Smooth muscle cell (in vitro differentiated cells): ENCODE data around the gene PI4KB. TPM values are rescaled to one million over a fixed set of nuclear protein-coding genes. Genes with fewer than 3 reads are reported as not detected.
A peak's percentile ranks its signal among the peaks of the same experiment; 100 is the strongest.

Experiments
- DNase-seq: peaks from one replicate; lab custom pipeline; 2025; ENCODE audit not compliant: unreplicated experiment; lab: John Stamatoyannopoulos, UW
- H2AFZ ChIP-seq: fragments of 200-600 bp; sonication (generic); 2 replicates; pipeline ENCODE4 v1.6.0; 2016; ENCODE audit warnings: antibody characterized with exemption, low read depth, mild to moderate bottlenecking
- H3F3A ChIP-seq: fragments of 200-600 bp; sonication (generic); 2 replicates; pipeline ENCODE4 v1.6.0; 2017; ENCODE audit warnings: antibody characterized with exemption, low read depth
- H3K27ac ChIP-seq: fragments of 200-600 bp; sonication (generic); 2 replicates; pipeline ENCODE4 v1.5.1; 2016; ENCODE audit warnings: low read depth, mild to moderate bottlenecking
- H3K27me3 ChIP-seq: fragments of 200-600 bp; sonication (generic); 2 replicates; pipeline ENCODE4 v1.6.1; 2016; ENCODE audit warnings: low read depth, mild to moderate bottlenecking
- H3K36me3 ChIP-seq: fragments of 200-600 bp; sonication (generic); 2 replicates; pipeline ENCODE4 v1.5.1; 2016; ENCODE audit warnings: low read depth
- H3K4me1 ChIP-seq: fragments of 200-600 bp; sonication (generic); 2 replicates; pipeline ENCODE4 v1.5.1; 2016; ENCODE audit warnings: low read depth
- H3K4me2 ChIP-seq: fragments of 200-600 bp; sonication (generic); 2 replicates; pipeline ENCODE4 v1.6.0; 2016; ENCODE audit warnings: mild to moderate bottlenecking
- H3K4me3 ChIP-seq: fragments of 200-600 bp; sonication (generic); 2 replicates; pipeline ENCODE4 v1.5.1; 2016; ENCODE audit warnings: mild to moderate bottlenecking
- H3K79me2 ChIP-seq: fragments of 200-600 bp; sonication (generic); 2 replicates; pipeline ENCODE4 v1.6.0; 2016; ENCODE audit warnings: low read depth, mild to moderate bottlenecking
- H3K9ac ChIP-seq: fragments of 200-600 bp; sonication (generic); 2 replicates; pipeline ENCODE4 v1.6.0; 2016; ENCODE audit warnings: low read depth
- H3K9me3 ChIP-seq: fragments of 200-600 bp; sonication (generic); replicated peaks from 2 replicates; pipeline ENCODE4 v1.5.1; 2016; ENCODE audit warnings: low read depth
- H4K20me1 ChIP-seq: fragments of 200-600 bp; sonication (generic); 2 replicates; pipeline ENCODE4 v1.6.0; 2016; ENCODE audit warnings: low read depth
- WGBS: methylation state at CpG from one replicate; pipeline ENCODE4 v1.1.7; 2016; ENCODE audit warnings: low lambda C conversion rate; 5-methylcytosine and 5-hydroxymethylcytosine counted together
- polyA plus RNA-seq: library from polyadenylated mRNA; unstranded; fragments of >200 nt; fragmentation: Nextera tagmentation; extraction: Ambion mirVana; gene quantifications from 2 replicates; pipeline ENCODE4 v1.2.1, GENCODE V29; 2016
- total RNA-seq: library from RNA; depleted of rRNA; stranded (reverse); fragments of >200 nt; gene quantifications from 2 replicates; pipeline ENCODE4 v1.2.3, GENCODE V29; 2014
- TF ChIP-seq, protein P1 (sequence below): fragments of 200-600 bp; sonication (generic); IDR thresholded peaks from 2 replicates; pipeline ENCODE4 v1.5.1; 2017; ENCODE audit warnings: borderline replicate concordance, mild to moderate bottlenecking, antibody characterized with exemption; ENCODE audit not compliant: insufficient read depth, poor library complexity, severe bottlenecking

PI4KB gene
- total and polyA plus RNA-seq, 2 experiments from 2014 or later = 32.2 to 46.7 TPM

DNA sequence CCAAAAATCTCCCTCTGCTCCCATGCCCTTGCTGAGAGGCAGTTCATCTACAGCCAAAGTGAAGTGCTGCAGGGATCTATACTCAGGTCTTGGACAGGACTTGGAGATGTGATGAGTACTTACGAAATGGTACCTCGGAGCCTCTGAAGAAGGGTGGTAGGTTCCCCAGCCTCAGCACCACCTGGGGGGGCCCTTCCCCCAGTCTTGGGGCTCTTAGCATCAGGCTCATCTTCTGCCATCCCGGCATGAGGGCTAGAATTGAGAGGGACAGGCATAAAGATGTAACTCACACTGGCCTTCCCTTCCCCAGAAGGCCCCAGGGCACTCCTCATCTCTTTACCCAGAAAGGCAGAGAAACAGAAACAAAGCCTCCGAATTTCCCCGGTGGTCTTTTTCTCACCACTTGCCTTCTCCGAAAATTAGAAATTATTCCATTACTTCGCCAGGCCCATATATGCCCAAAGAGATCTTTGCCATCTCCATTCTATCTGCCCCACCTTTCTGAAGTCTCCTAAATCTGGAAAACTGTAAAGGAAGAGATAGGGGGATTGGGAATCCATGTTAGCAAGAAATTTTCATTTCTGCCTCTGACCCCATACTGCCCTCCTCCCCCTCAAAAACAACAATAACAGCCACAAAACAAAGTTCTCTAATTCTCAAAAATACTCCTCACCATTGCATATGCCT, 19.0 kb upstream of the PI4KB start:
- Histone ChIP-seq H3K9ac (peak overlapping the region; percentile 96), H3K4me1 (peaks cover 13% of the 10 kb centered on the region), H2AFZ (peak overlapping the region; percentile 88), H3K9me3 (no peaks in the 10 kb centered on the region), H3F3A (peaks cover 9% of the 10 kb centered on the region), H3K27ac (peak overlapping the region; percentile 97), H3K4me2 (peak overlapping the region; percentile 89), H3K79me2 (no peaks in the 10 kb centered on the region), H3K36me3 (no peaks in the 10 kb centered on the region), H4K20me1 (no peaks in the 10 kb centered on the region), H3K4me3 (peak overlapping the region; percentile 82), H3K27me3 (no peaks in the 10 kb centered on the region)
- 67% methylated on average over 7 of the region's 7 CpGs for WGBS
- TF ChIP-seq, protein P1, sequence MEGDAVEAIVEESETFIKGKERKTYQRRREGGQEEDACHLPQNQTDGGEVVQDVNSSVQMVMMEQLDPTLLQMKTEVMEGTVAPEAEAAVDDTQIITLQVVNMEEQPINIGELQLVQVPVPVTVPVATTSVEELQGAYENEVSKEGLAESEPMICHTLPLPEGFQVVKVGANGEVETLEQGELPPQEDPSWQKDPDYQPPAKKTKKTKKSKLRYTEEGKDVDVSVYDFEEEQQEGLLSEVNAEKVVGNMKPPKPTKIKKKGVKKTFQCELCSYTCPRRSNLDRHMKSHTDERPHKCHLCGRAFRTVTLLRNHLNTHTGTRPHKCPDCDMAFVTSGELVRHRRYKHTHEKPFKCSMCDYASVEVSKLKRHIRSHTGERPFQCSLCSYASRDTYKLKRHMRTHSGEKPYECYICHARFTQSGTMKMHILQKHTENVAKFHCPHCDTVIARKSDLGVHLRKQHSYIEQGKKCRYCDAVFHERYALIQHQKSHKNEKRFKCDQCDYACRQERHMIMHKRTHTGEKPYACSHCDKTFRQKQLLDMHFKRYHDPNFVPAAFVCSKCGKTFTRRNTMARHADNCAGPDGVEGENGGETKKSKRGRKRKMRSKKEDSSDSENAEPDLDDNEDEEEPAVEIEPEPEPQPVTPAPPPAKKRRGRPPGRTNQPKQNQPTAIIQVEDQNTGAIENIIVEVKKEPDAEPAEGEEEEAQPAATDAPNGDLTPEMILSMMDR = no peak
- no peak for DNase-seq

DNA sequence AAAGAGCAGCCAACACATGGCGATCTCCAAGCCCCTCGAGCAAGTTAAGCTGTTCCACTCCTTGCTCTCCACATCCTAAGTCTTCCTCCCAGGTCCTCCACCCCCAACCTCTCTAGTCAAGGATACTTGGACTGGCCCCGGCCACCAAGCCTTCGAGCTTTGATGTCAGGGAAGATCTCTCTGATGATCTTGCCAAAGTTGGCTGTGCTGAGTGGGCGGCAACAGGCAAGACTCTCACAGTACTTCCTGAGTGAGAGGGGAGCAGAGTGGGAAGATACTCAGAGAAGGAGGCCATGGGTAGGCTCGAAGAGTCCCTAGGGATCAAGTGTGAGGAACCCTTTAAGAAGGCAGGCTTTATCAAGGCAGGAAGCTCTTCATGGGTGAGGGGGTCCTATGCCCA, 17.1 kb upstream of the PI4KB start:
- Histone ChIP-seq H3K27ac (no peak overlapping the region), H4K20me1 (no peaks in the 10 kb centered on the region), H3K4me2 (no peak overlapping the region), H3K9me3 (no peaks in the 10 kb centered on the region), H3K36me3 (no peaks in the 10 kb centered on the region), H3K27me3 (no peaks in the 10 kb centered on the region), H3K4me1 (peaks cover 13% of the 10 kb centered on the region), H3K9ac (no peak overlapping the region), H3F3A (peaks cover 12% of the 10 kb centered on the region), H3K4me3 (no peak overlapping the region), H3K79me2 (no peaks in the 10 kb centered on the region), H2AFZ (no peak overlapping the region)
- TF ChIP-seq, protein P1 = no peak
- DNase-seq = no peak
- WGBS = 93% methylated on average over 6 of the region's 6 CpGs

DNA sequence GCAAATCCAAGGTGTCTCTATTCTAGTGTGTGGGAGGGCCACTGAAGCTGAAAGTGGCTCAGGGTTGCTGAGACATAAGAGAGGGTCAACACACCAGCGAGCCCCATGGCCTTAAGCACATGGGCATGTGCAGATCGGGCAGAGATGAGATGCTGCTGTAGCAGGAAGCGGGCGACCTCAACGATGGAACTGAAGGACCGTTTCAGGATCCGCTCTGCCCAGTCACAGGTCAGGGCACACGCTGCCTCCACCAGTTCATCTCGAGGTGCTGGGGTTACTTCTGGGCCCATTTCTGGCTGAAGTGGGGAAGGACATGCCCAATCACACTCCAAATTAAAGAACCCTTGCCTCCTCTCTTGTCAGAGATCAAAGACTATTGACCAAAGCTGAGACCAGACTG, 16.4 kb upstream of the PI4KB start:
- Histone ChIP-seq H3K79me2 (no peaks in the 10 kb centered on the region), H3K4me1 (peaks cover 13% of the 10 kb centered on the region), H4K20me1 (no peaks in the 10 kb centered on the region), H3K9me3 (no peaks in the 10 kb centered on the region), H3F3A (peaks cover 12% of the 10 kb centered on the region), H3K27ac (no peak overlapping the region), H3K27me3 (no peaks in the 10 kb centered on the region), H3K4me3 (no peak overlapping the region), H3K4me2 (no peak overlapping the region), H3K9ac (no peak overlapping the region), H2AFZ (no peak overlapping the region), H3K36me3 (no peaks in the 10 kb centered on the region)
- WGBS = 84% methylated on average over 9 of the region's 9 CpGs
- TF ChIP-seq, protein P1 = no peak
- DNase-seq = no peak

DNA sequence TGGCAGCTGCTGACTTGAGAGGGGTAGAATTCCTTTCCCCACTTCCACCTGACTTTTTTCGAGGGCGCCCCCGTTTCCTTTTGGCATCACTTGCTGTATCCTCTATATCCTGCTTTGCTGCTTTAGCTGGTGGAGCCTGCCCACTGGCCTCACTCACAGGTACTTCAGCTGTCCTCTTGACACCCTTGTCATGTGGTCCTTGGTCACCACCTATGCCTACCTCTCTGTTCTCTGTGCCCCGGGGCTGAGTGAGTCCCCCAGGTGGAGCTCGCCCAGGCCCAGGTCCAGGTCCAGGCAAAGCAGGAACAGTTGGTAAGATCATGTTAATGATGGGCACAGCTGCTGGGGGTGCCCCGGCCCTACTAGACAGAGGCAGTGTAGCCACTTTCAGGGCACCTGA, 15.4 kb upstream of the PI4KB start:
- Histone ChIP-seq H3K27me3 (no peaks in the 10 kb centered on the region), H3K4me1 (peaks cover 7% of the 10 kb centered on the region), H3K4me3 (no peak overlapping the region), H3K27ac (no peak overlapping the region), H3F3A (peaks cover 12% of the 10 kb centered on the region), H3K4me2 (no peak overlapping the region), H3K9me3 (no peaks in the 10 kb centered on the region), H3K36me3 (no peaks in the 10 kb centered on the region), H3K9ac (no peak overlapping the region), H4K20me1 (no peaks in the 10 kb centered on the region), H3K79me2 (no peaks in the 10 kb centered on the region), H2AFZ (no peak overlapping the region)
- TF ChIP-seq, protein P1 = no peak
- 99% methylated on average over 6 of the region's 6 CpGs for whole genome bisulfite sequencing
- no peak for DNase-seq
